Lower leg skin (tissue), 3 donors: ENCODE results near the gene ICOSLG.

ENCODE experiments used
- POLR2A ChIP-seq, 2 donors: fragments of 450-650 bp; IDR thresholded peaks; one replicate each; pipeline ENCODE4 v1.6.1; 2016 to 2017; ENCODE audit warnings: antibody characterized with exemption in 2 of 2, mild to moderate bottlenecking in 1 of 2, moderate library complexity in 1 of 2
- TF ChIP-seq, protein P1 (sequence below), 3 donors: fragments of 450-650 bp; IDR thresholded peaks; one replicate each; pipeline ENCODE4 v1.5.1; 2016; ENCODE audit warnings: antibody characterized with exemption in 3 of 3, mild to moderate bottlenecking in 3 of 3, moderate library complexity in 2 of 3

GRCh38 chr21:44286716-44287632, 46.2 kb upstream of the ICOSLG start:
- TF ChIP-seq, protein P1, sequence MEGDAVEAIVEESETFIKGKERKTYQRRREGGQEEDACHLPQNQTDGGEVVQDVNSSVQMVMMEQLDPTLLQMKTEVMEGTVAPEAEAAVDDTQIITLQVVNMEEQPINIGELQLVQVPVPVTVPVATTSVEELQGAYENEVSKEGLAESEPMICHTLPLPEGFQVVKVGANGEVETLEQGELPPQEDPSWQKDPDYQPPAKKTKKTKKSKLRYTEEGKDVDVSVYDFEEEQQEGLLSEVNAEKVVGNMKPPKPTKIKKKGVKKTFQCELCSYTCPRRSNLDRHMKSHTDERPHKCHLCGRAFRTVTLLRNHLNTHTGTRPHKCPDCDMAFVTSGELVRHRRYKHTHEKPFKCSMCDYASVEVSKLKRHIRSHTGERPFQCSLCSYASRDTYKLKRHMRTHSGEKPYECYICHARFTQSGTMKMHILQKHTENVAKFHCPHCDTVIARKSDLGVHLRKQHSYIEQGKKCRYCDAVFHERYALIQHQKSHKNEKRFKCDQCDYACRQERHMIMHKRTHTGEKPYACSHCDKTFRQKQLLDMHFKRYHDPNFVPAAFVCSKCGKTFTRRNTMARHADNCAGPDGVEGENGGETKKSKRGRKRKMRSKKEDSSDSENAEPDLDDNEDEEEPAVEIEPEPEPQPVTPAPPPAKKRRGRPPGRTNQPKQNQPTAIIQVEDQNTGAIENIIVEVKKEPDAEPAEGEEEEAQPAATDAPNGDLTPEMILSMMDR (IDR thresholded peaks at IDR 0.05), result no peak
- TF ChIP-seq POLR2A (IDR thresholded peaks at IDR 0.05), result no peak
